NCI-H2107 (cell line): ENCODE results near the gene ARID1B.
A peak's percentile ranks its signal among the peaks of the same experiment; 100 is the strongest.

Source experiments
- DNase-seq: peaks from one replicate; lab custom pipeline; 2025; lab: John Stamatoyannopoulos, UW

ARID1B gene

GRCh38 chr6:156791320-156791850 is 14.2 kb downstream of the ARID1B start:
- peak; percentile 83 for DNase-seq

- DNase-seq, result no peak
These were observed 16.0 kb downstream of the ARID1B start for GRCh38 chr6:156793200-156793599.

- DNase-seq, result no peak
These were observed 17.6 kb downstream of the ARID1B start for GRCh38 chr6:156794546-156795354.

GRCh38 chr6:156795825-156796224 is 18.6 kb downstream of the ARID1B start:
- DNase-seq, result no peak

GRCh38 chr6:156796627-156797026 is 19.4 kb downstream of the ARID1B start:
- no peak for DNase-seq

- DNase-seq, result no peak
These were observed 20.9 kb downstream of the ARID1B start for GRCh38 chr6:156797901-156798735.

- no peak for DNase-seq
These were observed 24.5 kb downstream of the ARID1B start for GRCh38 chr6:156801712-156802111.

GRCh38 chr6:156803353-156803752 is 26.2 kb downstream of the ARID1B start:
- DNase-seq, result no peak

GRCh38 chr6:156804402-156804801 is 27.2 kb downstream of the ARID1B start:
- DNase-seq, result no peak

GRCh38 chr6:156806155-156806554 is 29.0 kb downstream of the ARID1B start:
- DNase-seq, result no peak

- no peak for DNase-seq
These were observed 29.9 kb downstream of the ARID1B start for GRCh38 chr6:156807028-156807427.

GRCh38 chr6:156807795-156808194 is 30.6 kb downstream of the ARID1B start:
- DNase-seq, result no peak

GRCh38 chr6:156808287-156808686 is 31.1 kb downstream of the ARID1B start:
- DNase-seq, result peak; percentile 69

- DNase-seq, result no peak
These were observed 31.9 kb downstream of the ARID1B start for GRCh38 chr6:156809034-156809433.

- no peak for DNase-seq
These were observed 32.4 kb downstream of the ARID1B start for GRCh38 chr6:156809446-156810178.

- DNase-seq, result no peak
These were observed 36.9 kb downstream of the ARID1B start for GRCh38 chr6:156814036-156814581.

GRCh38 chr6:156816505-156816904 is 39.3 kb downstream of the ARID1B start:
- DNase-seq, result no peak

- no peak for DNase-seq
These were observed 43.1 kb downstream of the ARID1B start for GRCh38 chr6:156820089-156820798.

- no peak for DNase-seq
These were observed 44.5 kb downstream of the ARID1B start for GRCh38 chr6:156821707-156822106.

- DNase-seq, result no peak
These were observed 45.6 kb downstream of the ARID1B start for GRCh38 chr6:156822747-156823206.

- no peak for DNase-seq
These were observed 47.0 kb downstream of the ARID1B start for GRCh38 chr6:156824142-156824541.
